BE2C (cell line): ENCODE data around the gene REPIN1.
A peak's percentile ranks its signal among the peaks of the same experiment; 100 is the strongest.

ENCODE experiments used
- DNase-seq: peaks from one replicate; pipeline ENCODE4 v3.0.0-alpha.2; 2020
- H3K27me3 ChIP-seq: fragments of 250-450 bp; sonication (Bioruptor Pico); 2 replicates; pipeline ENCODE4 v1.5.1; 2020; ENCODE audit warnings: mild to moderate bottlenecking
- H3K36me3 ChIP-seq: fragments of 250-450 bp; sonication (Bioruptor Pico); 2 replicates; pipeline ENCODE4 v1.5.1; 2020; ENCODE audit warnings: mild to moderate bottlenecking
- H3K4me1 ChIP-seq: fragments of 250-450 bp; sonication (Bioruptor Pico); 2 replicates; pipeline ENCODE4 v1.5.1; 2020
- H3K4me3 ChIP-seq: 2 replicates; pipeline ENCODE4 v1.5.1; 2011; ENCODE audit warnings: low read depth, low read length
- H3K9me3 ChIP-seq: fragments of 250-450 bp; sonication (Bioruptor Pico); 2 replicates; pipeline ENCODE4 v1.5.1; 2020
- CTCF ChIP-seq: IDR thresholded peaks from 2 replicates; pipeline ENCODE4 v1.5.1; 2012; ENCODE audit warnings: mild to moderate bottlenecking, low read depth, low read length

Gene REPIN1

DNA sequence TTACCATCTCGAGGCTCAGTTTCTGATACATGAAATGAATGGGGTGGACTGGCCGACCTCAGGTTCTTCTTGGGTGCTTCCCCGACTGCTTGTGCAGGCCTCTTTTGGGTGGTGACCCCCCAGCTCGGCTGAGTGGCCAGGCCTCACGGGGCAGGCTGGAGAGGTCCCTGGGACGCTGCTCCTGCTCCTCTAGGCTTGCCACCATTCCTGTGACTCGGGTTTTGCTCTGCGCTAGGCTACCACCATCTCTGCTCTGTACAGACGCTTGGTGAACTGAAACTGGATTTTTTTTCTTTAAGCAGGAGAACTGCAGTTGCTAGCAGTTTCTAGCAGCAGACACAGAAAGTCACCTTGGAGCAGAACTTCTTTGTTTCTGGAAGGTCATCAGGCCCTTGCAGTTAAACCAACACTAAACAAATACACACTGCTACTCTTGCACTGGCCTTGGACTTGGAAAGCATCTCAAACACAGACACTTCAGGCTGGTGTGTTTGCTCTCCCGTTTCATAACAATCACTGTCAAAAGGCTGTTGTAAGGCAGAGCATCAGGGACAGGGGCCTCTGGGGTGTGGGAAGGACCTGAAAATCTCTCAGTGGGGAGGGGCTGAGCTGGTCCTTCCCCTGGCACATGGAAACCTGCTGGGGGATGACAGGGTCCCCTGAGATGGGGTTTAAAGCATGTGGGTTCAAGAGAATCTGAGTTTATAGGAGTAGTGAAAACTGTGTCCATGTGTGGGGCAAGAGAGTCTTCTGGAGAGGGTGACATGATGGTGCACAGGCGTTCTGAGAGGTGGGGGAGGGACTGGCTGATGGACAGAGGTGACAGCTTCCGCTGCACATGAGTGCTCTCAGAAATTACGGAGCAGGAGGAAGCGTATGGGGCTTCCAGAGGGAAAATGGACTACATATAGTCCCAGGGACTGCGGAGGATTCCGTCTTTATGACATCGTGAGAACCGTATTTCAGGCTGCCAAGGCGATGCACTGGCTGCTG is 46.8 kb downstream of the REPIN1 start:
- H3K9me3 ChIP-seq: no peaks in the 10 kb centered on the region
- H3K36me3 ChIP-seq: no peaks in the 10 kb centered on the region
- no peaks in the 10 kb centered on the region for H3K4me1 ChIP-seq
- DNase-seq: no peak
- H3K4me3 ChIP-seq: no peak overlapping the region
- no peak for TF ChIP-seq CTCF
- H3K27me3 ChIP-seq: no peaks in the 10 kb centered on the region

DNA sequence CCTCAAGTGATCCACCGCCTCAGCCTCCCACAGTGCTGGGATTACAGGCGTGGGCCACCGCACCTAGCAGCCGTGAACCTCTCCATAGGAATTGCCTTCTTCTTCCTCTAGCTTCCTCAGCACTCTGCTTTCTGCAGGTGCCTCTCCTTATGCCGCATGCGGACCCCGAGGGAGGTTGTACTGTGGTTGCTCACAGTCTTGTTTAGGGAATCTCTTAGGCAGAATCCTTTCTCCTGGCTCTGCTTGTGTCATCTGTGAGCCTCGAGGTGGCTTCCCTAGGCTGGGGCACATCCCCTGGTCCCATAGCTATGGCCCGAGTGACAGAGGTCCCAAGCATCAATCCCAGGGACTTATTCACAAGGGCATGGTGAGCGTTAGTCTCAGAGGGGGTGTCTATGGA is 48.6 kb downstream of the REPIN1 start:
- Histone ChIP-seq H3K9me3 (no peaks in the 10 kb centered on the region), H3K4me3 (no peak overlapping the region), H3K36me3 (no peaks in the 10 kb centered on the region), H3K27me3 (no peaks in the 10 kb centered on the region), H3K4me1 (no peaks in the 10 kb centered on the region)
- TF ChIP-seq CTCF: no peak
- DNase-seq: no peak

- H3K36me3 ChIP-seq: no peaks in the 10 kb centered on the region
- H3K4me3 ChIP-seq: no peak overlapping the region
- H3K9me3 ChIP-seq: no peaks in the 10 kb centered on the region
- H3K4me1 ChIP-seq: no peaks in the 10 kb centered on the region
- TF ChIP-seq CTCF: peak; percentile 15; the same call in 1 of the 2 replicates
- H3K27me3 ChIP-seq: no peaks in the 10 kb centered on the region
- DNase-seq: no peak
Measured at GRCh38 chr7:150417863-150418262, 49.2 kb downstream of the REPIN1 start.

GRCh38 chr7:150420242-150420641 is 51.6 kb downstream of the REPIN1 start:
- Histone ChIP-seq H3K36me3 (no peaks in the 10 kb centered on the region), H3K4me3 (no peak overlapping the region), H3K4me1 (no peaks in the 10 kb centered on the region), H3K9me3 (no peaks in the 10 kb centered on the region), H3K27me3 (no peaks in the 10 kb centered on the region)
- no peak for TF ChIP-seq CTCF
- DNase-seq: no peak

DNA sequence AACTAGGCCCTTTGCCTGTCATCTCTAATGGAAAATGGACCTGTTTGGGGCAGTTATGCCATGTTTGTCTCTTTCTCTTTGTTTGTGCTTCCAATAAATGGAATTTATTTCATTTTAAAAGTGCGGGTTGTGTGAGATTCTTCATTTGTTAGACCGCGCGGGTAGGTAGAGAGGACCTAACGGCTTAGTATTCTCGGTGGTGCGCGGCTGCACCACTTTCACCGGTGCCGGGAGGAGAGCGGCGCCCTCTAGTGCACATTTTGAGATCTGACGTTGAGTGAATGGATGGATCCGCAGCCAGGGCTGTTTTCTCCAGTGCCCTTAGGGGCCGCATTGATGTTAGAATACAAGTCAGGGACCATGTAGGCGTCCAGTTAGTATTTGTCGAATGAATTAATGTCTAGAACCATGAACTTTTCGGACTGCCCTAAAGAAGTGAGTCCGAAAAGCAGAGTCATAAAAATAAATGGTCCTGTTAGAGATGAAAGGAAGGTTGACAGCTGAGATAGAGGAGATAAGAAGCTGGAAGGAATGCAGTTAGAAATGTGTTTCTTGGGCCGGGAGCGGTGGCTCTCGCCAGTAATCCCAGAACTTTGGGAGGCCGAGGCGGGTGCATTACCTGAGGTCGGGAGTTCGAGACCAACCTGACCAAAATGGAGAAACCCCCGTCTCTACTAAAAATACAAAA is 52.5 kb downstream of the REPIN1 start:
- H3K9me3 ChIP-seq: no peaks in the 10 kb centered on the region
- H3K27me3 ChIP-seq: no peaks in the 10 kb centered on the region
- peak; percentile 86 for DNase-seq
- TF ChIP-seq CTCF: peak; percentile 95
- H3K4me3 ChIP-seq: no peak overlapping the region
- H3K4me1 ChIP-seq: no peaks in the 10 kb centered on the region
- no peaks in the 10 kb centered on the region for H3K36me3 ChIP-seq

- no peaks in the 10 kb centered on the region for H3K4me1 ChIP-seq
- no peak for DNase-seq
- no peaks in the 10 kb centered on the region for H3K36me3 ChIP-seq
- TF ChIP-seq CTCF: no peak
- no peaks in the 10 kb centered on the region for H3K27me3 ChIP-seq
- no peaks in the 10 kb centered on the region for H3K9me3 ChIP-seq
- H3K4me3 ChIP-seq: no peak overlapping the region
Measured at GRCh38 chr7:150421831-150422230, 53.2 kb downstream of the REPIN1 start.
